Epithelial cell of proximal tubule (primary cell): ENCODE data around the gene EVA1A. TPM values are rescaled to one million over a fixed set of nuclear protein-coding genes. Genes with fewer than 3 reads are reported as not detected.

ENCODE experiments used
- DNase-seq: peaks from one replicate; pipeline ENCODE4 v3.0.0-alpha.2; 2011; ENCODE audit warnings: low read depth
- H3K4me3 ChIP-seq: 2 replicates; pipeline ENCODE4 v1.5.1; 2011; ENCODE audit warnings: low read depth, mild to moderate bottlenecking, low read length
- CTCF ChIP-seq: conservative IDR thresholded peaks from 2 replicates; pipeline ENCODE4 v1.5.1; 2012; ENCODE audit warnings: low read depth, mild to moderate bottlenecking, low read length
- total RNA-seq: library from RNA; depleted of rRNA; stranded (reverse); fragments of >200 nt; gene quantifications from 2 replicates; pipeline ENCODE4 v1.2.3, GENCODE V29; 2015

EVA1A gene
- total RNA-seq, 1 donor from 2014 or later, result 67.0 TPM

DNA sequence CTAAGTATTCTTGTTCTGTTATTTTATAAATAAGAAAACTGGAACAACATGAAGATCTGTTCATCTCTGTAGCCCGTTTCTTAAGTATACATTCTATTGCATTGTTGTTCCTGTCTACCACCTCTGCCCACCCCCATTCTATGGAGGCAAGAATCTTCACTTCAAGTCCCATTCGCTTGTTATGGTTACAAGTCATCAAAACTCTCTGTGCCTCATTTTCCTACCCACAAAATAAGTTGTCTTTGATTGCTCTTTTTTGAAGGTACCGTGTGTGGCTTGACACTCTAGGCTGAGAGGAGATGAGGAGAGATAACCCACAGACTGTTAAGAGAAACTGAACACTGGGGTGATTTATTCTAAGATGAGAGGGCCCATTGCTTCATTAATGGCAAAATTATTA lies 2.9 kb upstream of the EVA1A start:
- no peak for DNase-seq
- H3K4me3 ChIP-seq, result no peak overlapping the region
- TF ChIP-seq CTCF, result no peak

- no peak for DNase-seq
- TF ChIP-seq CTCF, result no peak
Measured at GRCh38 chr2:75562513-75562864, 1.8 kb upstream of the EVA1A start.

DNA sequence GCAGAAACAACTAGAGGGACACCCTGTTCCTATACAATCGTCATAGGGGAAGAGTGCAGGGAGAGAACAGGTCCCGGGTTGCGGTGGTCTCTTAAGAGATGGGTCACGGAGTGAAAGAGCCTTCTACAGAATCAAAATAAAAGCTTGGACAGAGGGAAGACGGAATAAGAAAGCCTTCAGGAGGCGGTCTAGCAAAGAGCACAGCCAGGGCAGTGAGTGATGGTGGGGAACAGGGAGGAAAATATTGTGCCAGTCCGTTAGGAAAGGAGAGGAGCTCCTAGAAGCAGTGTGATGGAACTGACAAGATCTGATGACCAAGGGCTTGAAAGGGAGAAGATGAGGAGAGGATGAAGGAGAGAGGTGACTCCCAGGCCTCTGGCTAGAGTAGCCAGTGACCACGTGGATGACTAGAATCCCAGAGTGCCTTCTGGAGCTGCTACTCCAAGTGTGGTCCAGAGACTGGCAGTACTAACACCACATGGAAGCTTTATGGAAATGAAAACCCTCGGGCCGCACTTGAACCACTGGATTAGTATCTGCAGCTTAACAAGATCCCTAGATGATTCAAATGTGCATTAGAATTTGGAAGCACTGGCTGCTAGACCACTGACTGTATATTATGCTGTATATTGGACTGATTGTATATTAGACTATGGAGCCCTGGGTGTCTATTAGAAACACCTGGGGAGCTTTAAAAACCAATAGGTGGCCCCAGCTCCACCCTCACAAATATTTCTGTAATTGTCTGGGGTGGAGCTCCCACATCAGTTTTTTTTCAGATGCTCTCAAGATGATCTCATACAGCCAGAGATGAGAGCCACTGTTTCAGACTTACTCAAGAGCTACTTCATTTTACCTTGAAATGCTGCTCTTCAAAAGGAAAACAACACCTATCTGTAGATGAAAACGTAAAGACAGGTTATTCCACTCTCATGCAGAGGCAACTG lies 1.1 kb upstream of the EVA1A start:
- no peak for DNase-seq
- H3K4me3 ChIP-seq, result peak overlapping the region; percentile 76
- no peak for TF ChIP-seq CTCF

More at GRCh38 chr2:75562513-75562864, 1.8 kb upstream of the EVA1A start:
- no peak overlapping the region for H3K4me3 ChIP-seq

GRCh38 chr2:75560022-75560767 lies 544 bp downstream of the EVA1A start:
- no peak for DNase-seq
- H3K4me3 ChIP-seq, result peak overlapping the region; percentile 76
- TF ChIP-seq CTCF, result peak; percentile 49

- no peak for TF ChIP-seq CTCF
- peak overlapping the region; percentile 76 for H3K4me3 ChIP-seq
- DNase-seq, result no peak
Measured at GRCh38 chr2:75559680-75560021, 1.1 kb downstream of the EVA1A start.

DNA sequence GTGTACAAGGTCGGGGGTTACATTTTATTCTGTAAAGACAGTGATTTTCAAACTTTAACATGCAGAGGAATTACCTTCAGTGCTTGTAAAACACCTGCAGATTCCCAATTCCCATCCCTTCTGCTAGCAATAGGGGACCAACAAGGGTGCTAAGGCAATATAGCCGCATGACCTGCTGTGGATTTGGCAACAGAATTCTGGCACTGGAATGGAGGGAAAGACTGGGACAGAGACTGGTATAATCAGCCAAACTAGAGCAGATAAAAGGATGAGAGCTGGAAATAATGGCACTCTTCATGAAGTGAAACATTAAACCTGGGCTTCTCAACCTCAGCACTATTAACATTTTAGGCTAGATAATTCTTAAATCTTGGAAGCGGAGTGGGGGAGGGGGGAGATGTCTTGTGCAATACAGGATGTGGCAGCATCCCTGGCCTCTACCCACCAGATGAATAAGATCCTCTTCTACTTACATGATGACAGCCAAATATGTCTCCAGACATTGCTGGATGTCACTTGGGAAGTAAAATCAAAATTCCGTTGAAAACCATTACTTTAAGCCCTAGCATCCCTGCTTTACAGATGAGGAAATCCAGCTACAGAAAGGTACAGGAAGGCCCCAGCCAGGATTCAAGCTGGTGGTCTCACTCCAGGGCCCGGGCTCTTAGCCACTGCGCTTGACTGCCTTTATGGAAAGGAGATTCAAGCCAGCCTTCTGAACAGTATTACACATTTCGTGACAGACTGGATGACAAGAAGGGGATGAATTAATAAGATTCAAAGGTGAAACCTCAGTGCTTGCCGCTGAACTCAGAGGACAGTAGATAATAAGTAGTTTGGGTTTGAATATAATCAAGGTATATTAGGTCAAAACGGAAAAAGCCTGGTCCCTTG lies 1.7 kb downstream of the EVA1A start:
- peak overlapping the region; percentile 76 for H3K4me3 ChIP-seq
- no peak for TF ChIP-seq CTCF
- DNase-seq, result no peak
